Measurements from ENCODE around the gene EEF2KMT.

Gene EEF2KMT

DNA sequence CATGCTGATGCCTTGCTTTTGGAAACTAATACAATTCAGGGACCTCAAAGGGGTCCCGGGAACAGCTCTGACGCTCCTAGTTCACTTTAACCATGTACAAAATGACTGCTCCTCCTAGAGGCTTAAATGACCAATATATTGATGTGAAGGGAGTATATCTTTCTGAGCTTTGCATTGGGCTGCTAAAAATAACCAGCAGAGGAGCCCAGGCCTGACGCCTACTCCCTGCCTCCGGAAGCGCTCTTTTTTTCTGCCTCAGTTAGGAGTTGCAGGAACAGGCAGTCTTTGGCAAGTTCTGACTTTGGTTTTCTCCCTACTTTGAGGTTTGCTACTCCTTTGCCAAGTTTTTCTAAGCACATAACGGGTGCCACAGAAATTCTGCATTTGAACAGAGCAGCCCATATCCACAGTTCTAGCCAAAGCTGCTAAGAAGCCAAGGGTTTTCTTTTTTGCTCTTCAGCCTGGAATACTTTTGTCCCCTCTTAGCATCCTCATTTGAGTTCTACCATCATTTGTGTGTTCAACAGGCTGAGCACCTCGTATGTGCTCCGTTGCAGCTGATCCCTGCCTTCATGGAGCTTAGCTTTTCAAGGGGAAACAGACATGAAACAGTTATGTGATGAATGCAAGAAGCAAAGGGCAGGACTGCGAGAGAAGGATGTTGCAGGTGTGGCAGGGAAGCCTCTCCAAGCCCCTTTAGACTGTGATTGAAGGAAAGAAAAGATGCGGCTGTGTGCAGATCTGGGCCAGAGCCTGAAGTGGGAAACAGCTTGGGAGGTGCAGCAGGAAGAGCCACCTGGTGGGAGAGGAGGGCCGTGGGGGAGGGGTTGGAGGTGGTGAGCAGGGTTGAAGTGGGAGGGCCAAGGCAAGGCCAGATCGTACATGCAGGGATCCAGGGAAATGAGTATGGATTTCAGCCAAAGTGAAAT, 61.1 kb downstream of the EEF2KMT start:
- Histone ChIP-seq H3K4me2 (ENCODE audit: insufficient read depth, low read length) (no peak overlapping the region), H2AFZ (ENCODE audit: low read depth, low read length) (no peak overlapping the region), H3K9ac (ENCODE audit: low read depth, low read length) (no peak overlapping the region)

DNA sequence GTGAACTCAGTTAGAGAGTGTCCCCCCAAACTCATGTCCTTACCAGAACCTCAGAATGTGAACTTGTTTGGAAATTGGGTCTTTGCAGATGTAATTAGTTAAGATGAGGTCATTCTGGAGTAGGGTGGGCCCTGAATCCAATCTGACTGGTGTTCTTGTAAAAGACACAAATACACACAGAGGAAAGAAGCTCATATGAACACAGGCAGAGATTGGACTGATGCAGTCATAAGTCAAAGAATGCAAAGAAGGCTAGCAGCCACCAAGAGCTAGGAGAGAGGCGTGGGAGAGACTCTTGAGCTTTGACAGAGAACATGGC, 61.7 kb downstream of the EEF2KMT start:
- H4K20me1 ChIP-seq (ENCODE audit: insufficient read depth, low read length): no peaks in the 10 kb centered on the region
- no peak overlapping the region for H2AFZ ChIP-seq (ENCODE audit: low read depth, low read length)
- H3K4me1 ChIP-seq (ENCODE audit: insufficient read depth, low read length): peaks cover 25% of the 10 kb centered on the region
- no peak overlapping the region for H3K4me3 ChIP-seq (ENCODE audit: low read depth in 1 of 2, low read length in 2 of 2)
- TF ChIP-seq EZH2 (IDR thresholded peaks at IDR 0.05; ENCODE audit: borderline replicate concordance, low read depth, low read length, severe bottlenecking): no peak
- TF ChIP-seq, protein P1, sequence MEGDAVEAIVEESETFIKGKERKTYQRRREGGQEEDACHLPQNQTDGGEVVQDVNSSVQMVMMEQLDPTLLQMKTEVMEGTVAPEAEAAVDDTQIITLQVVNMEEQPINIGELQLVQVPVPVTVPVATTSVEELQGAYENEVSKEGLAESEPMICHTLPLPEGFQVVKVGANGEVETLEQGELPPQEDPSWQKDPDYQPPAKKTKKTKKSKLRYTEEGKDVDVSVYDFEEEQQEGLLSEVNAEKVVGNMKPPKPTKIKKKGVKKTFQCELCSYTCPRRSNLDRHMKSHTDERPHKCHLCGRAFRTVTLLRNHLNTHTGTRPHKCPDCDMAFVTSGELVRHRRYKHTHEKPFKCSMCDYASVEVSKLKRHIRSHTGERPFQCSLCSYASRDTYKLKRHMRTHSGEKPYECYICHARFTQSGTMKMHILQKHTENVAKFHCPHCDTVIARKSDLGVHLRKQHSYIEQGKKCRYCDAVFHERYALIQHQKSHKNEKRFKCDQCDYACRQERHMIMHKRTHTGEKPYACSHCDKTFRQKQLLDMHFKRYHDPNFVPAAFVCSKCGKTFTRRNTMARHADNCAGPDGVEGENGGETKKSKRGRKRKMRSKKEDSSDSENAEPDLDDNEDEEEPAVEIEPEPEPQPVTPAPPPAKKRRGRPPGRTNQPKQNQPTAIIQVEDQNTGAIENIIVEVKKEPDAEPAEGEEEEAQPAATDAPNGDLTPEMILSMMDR (IDR thresholded peaks at IDR 0.05; ENCODE audit: borderline replicate concordance, extremely low read depth, low read length, poor library complexity, severe bottlenecking): no peak
- DNase-seq (no peak), ATAC-seq (ENCODE audit: insufficient read depth, low read depth) (no peak)
- no peaks in the 10 kb centered on the region for H3K36me3 ChIP-seq (ENCODE audit: insufficient read depth, low read length)
- H3K9me3 ChIP-seq (ENCODE audit: insufficient read depth, low read length, severe bottlenecking): no peaks in the 10 kb centered on the region
- no peaks in the 10 kb centered on the region for H3K79me2 ChIP-seq (ENCODE audit: insufficient read depth, low read length)
- no peak overlapping the region for H3K27ac ChIP-seq (ENCODE audit: low read length)
- no peak overlapping the region for H3K9ac ChIP-seq (ENCODE audit: low read depth, low read length)
- H3K4me2 ChIP-seq (ENCODE audit: insufficient read depth, low read length): no peak overlapping the region
- H3K27me3 ChIP-seq (ENCODE audit: insufficient read depth, low read length, poor library complexity): no peaks in the 10 kb centered on the region

More for the DNA sequence above, 61.1 kb downstream of the EEF2KMT start:
- Histone ChIP-seq H3K27me3 (ENCODE audit: insufficient read depth, low read length, poor library complexity) (no peaks in the 10 kb centered on the region), H3K36me3 (ENCODE audit: insufficient read depth, low read length) (no peaks in the 10 kb centered on the region), H3K79me2 (ENCODE audit: insufficient read depth, low read length) (no peaks in the 10 kb centered on the region), H4K20me1 (ENCODE audit: insufficient read depth, low read length) (no peaks in the 10 kb centered on the region; the same call in 1 of the 2 replicates), H3K27ac (ENCODE audit: low read length) (no peak overlapping the region), H3K4me3 (ENCODE audit: low read depth in 1 of 2, low read length in 2 of 2) (no peak overlapping the region), H3K9me3 (ENCODE audit: insufficient read depth, low read length, severe bottlenecking) (no peaks in the 10 kb centered on the region), H3K4me1 (ENCODE audit: insufficient read depth, low read length) (peaks cover 25% of the 10 kb centered on the region)
- ATAC-seq (ENCODE audit: insufficient read depth, low read depth) (no peak), DNase-seq (no peak)
- no peak for TF ChIP-seq EZH2 (IDR thresholded peaks at IDR 0.05; ENCODE audit: borderline replicate concordance, low read depth, low read length, severe bottlenecking)
- TF ChIP-seq, protein P1 (IDR thresholded peaks at IDR 0.05; ENCODE audit: borderline replicate concordance, extremely low read depth, low read length, poor library complexity, severe bottlenecking): no peak
